VCaP (cell line): ENCODE results near the gene YIF1A.
"Not testable (repeated sequence)": the region's sequence is repeated elsewhere in the genome, so short reads cannot be mapped to it uniquely, and the experiment has no call there.

Experiments used
- H3K27ac ChIP-seq: fragments of 450-650 bp; 2 replicates; pipeline ENCODE4 v1.5.1; 2017
- CTCF ChIP-seq: fragments of 450-650 bp; conservative IDR thresholded peaks from 2 replicates; pipeline ENCODE4 v1.5.1; 2017; ENCODE audit warnings: mild to moderate bottlenecking, moderate library complexity

YIF1A gene

GRCh38 chr11:66312549-66313320, 23.8 kb upstream of the YIF1A start:
- peak overlapping the region; percentile 69 for H3K27ac ChIP-seq
- no peak for TF ChIP-seq CTCF

- peak overlapping the region; percentile 69 for H3K27ac ChIP-seq
- peak; percentile 47 for TF ChIP-seq CTCF
Observed at GRCh38 chr11:66311965-66312548, 23.1 kb upstream of the YIF1A start.

- H3K27ac ChIP-seq, result peak overlapping the region; percentile 69
- TF ChIP-seq CTCF, result peak; percentile 81; the same call in 1 of the 2 replicates
Observed at GRCh38 chr11:66311470-66311964, 22.6 kb upstream of the YIF1A start.

GRCh38 chr11:66310803-66311440, 22.0 kb upstream of the YIF1A start:
- not testable (repeated sequence) for H3K27ac ChIP-seq

GRCh38 chr11:66310324-66310723, 21.4 kb upstream of the YIF1A start:
- no peak overlapping the region for H3K27ac ChIP-seq
- no peak for TF ChIP-seq CTCF

GRCh38 chr11:66309475-66309874, 20.5 kb upstream of the YIF1A start:
- no peak for TF ChIP-seq CTCF
- H3K27ac ChIP-seq, result no peak overlapping the region

GRCh38 chr11:66302656-66303055, 13.7 kb upstream of the YIF1A start:
- H3K27ac ChIP-seq, result no peak overlapping the region
- TF ChIP-seq CTCF, result no peak
